Astrocyte of the hippocampus (primary cell): Measurements from ENCODE around the gene STK32A.

ENCODE experiments used
- DNase-seq: peaks from one replicate; pipeline ENCODE4 v3.0.0; 2011; ENCODE audit warnings: low read depth, low spot score

STK32A gene

DNA sequence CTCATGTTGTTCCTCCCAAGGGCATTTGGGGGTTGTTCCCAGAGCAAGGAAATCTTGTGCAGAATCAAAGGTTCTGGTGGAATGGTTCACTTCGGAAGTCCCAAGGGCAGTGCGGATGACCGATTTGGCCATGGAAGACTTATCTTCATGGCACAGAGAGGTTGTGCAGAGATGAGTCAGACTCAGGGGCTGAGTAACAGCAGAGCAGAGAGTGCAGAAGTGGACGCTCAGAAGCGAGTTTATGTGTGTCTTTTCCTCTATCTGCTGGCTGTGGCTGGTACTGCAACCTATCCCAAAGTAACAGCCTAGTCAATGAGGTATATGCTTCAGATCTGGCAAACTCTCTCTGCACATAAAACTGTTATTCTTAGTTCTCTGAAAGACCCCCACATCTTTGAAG is 157.0 kb downstream of the STK32A start:
- DNase-seq, result peak; percentile 80

DNA sequence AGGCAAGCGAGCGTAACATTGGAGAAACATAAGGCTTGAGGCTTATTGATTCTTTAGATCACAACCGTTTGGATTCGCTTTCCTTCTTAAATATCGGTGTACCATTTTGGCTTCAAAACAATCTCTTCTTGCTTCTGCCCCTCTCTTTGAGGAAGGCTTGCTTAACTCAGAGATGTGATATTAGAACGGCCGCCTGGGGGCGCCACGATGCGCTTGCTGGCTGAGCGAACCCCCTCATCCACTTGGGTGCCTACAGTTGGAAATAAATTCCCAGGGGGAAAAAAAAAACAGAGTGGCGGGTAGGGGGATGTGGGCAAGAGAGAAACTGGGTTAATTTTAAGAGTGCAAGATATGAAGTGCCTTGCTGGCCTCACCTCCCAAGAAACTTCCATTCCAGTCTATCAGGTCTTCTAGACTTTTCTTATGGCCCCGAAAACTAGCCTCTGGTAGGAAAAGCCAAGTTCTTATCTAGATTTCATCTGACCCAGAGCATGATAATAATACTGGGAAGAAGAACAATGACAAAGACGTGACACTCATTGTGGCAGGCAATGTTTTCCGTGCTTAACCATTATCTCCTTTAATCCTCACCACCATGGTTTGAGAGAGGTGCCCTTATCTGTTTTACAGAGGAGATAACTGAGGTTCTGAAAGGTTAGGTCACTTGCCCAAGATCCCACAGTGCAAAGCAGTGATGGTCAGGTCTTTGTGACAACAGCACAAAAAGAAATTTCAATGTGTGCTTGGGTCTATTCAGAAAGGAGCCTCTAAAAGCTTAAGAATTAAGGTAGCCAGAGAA is 159.2 kb downstream of the STK32A start:
- peak; percentile 27 for DNase-seq

DNA sequence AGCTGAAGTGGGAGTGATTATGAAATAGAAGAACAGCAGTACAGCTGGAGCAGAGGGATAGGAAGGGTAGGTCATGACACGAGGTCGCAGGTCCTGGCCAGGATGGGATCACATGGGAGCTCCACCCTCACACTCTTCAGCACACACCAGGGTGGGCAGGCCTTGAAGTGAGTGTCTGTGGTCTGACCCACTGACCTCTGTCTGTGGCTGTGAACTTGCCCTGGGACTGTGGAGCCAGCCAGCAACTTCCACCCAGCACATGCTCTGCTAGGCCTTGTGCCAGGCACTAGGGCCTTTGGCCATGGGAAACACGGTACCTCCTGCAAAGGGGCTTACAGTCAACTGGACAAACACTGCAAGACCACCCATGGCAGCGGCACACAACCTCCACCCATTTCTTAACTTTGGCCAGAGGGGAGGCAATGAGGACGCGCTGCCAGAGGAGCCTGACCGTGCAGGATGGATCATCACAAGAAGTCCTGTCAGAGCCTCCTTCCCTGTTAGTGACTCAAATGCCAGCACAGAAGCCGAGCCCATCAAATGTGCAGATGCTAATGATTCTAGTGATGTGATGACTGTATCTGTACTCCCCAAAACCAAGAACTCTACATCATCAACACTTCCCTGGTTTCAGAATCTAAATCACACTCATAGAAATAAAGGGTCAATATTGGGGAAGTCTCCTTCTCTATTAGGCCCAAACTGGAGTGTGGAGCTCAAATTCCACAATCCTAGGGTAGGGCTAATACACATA is 161.4 kb downstream of the STK32A start:
- DNase-seq, result no peak

GRCh38 chr5:147397616-147398015 is 162.8 kb downstream of the STK32A start:
- DNase-seq, result no peak

DNA sequence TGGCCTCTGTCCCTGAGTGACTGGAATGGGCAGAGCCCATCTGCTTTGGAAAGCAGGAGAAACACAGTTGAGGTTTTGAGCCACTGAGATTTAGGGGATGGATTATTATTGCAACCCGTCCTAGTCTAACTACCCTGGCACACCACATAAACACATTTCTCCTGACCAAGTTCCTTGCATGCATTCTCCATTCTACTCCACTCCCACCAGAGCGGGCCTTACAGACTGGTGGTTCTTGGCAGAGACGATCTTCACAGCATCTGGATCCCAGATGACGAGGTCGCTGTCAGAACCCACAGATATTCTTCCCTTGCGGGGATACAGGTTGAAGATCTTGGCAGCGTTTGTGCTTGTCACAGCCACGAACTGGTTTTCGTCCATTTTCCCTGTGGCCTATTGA is 164.0 kb downstream of the STK32A start:
- DNase-seq, result no peak

DNA sequence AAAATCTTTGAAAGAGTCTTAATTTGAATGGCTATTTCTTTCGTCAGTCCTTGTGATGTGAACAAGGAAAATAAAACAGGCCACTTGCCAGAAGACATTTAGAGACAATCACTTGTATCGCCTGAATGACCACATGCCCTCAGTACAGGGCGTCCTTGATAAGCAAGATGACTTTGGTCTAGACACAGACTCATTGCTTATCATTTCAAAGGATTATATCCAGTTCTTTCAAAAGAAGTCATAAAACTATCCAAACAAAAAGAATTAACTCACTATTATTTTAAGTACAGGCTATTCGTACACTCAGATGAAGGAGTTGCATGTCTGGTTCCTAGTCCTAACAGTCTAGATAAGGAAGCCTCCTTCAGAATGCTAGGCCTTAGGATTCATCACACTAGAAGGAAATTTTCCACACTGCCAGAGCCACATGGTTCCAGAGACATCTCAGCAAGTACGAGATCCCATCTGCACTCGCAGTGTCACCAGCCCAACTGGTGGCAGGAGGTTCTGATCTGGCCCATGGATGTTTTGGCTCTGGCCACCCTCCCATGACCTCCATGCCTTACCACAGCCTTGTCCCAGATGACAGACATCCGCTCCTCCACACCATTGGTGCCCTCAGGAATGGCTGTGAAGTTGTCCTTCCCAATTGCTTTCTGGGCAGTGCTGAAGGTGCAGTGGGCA is 165.4 kb downstream of the STK32A start:
- peak; percentile 5 for DNase-seq

GRCh38 chr5:147400881-147401280 is 166.1 kb downstream of the STK32A start:
- no peak for DNase-seq

DNA sequence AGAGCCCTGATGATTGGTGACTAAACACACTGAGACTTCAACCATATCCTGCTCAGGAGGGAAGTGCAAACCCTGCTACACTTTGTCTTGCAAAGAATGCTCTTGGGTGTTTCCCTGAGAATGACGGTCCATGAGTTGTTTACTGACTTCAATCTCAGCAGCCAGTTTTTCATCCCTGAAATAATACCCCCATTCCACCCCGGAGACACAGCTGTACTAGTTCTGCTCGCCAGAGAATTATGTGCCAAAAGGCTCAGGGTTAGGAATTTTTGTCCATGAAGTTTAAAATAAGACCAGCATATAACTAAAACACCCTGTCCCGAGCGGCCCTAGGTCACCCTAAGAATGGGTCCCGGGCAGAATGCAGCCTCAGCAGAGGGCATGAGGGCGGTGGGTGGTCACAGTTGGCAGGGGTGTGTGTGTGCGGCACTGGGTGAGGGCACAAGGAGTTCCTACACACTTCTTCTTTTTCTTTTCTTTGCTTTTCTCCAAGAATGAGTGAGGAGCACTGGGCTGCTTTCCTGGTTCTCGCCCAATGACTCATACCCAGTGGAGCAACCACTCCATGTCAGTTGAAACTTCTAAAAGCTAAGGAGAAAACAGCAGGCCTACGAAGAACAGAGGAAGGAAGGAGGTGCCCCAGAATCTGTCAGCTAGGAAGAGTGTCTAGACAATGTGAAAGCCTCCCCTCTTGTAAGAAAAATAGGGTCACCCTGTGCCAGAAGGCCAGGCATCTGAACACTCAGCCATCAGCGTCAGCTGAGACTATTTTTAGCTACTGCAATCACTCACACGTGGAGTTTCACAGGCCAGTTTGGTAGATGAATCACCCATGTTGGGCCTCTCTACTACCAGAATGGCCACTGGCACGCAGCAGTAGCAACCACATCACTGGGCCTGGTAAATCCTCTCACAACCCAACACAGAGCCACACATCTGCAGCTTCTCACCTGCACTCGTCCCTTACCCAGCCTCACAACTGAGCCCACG is 169.1 kb downstream of the STK32A start:
- peak; percentile 97 for DNase-seq

DNA sequence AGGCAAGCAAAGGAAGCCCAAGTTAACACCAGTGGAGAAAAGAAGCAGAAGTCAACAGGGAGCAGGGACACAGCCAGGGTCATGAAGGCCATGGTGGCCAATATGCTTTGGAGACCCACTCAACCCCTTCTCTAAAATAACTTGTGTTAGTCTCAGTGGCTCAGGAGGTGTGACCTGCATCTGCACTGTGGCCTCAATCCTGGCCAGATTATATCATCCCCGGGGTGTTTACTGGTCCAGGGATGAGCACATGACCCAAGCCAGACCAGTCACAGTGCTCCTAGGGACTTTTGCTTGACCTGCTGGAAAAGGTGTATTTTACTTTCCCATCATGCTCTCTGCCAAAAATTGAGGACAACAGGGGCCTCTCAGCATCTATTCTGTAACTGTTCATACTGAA is 169.9 kb downstream of the STK32A start:
- no peak for DNase-seq

GRCh38 chr5:147406636-147407035 is 171.8 kb downstream of the STK32A start:
- DNase-seq, result no peak

GRCh38 chr5:147407094-147407681 is 172.4 kb downstream of the STK32A start:
- DNase-seq, result peak; percentile 91

DNA sequence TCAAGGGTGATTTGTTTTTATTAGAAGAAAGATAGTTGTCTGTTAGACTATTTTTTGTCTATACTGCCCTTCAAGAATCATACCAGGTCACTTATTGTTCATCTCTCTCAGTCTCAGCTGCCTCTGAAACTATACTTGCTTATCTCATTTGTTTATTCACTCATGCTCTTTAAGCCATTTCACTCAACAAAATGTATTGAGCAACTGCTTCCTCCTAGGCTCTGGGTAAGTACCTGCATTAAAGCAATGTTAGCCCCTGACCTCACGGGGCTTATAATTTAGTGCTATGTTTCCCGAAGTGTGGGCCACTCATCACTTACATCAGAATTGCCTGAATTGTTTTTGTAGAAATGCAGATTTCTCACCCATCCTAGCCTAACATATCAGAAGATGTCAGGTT is 174.2 kb downstream of the STK32A start:
- DNase-seq, result no peak

DNA sequence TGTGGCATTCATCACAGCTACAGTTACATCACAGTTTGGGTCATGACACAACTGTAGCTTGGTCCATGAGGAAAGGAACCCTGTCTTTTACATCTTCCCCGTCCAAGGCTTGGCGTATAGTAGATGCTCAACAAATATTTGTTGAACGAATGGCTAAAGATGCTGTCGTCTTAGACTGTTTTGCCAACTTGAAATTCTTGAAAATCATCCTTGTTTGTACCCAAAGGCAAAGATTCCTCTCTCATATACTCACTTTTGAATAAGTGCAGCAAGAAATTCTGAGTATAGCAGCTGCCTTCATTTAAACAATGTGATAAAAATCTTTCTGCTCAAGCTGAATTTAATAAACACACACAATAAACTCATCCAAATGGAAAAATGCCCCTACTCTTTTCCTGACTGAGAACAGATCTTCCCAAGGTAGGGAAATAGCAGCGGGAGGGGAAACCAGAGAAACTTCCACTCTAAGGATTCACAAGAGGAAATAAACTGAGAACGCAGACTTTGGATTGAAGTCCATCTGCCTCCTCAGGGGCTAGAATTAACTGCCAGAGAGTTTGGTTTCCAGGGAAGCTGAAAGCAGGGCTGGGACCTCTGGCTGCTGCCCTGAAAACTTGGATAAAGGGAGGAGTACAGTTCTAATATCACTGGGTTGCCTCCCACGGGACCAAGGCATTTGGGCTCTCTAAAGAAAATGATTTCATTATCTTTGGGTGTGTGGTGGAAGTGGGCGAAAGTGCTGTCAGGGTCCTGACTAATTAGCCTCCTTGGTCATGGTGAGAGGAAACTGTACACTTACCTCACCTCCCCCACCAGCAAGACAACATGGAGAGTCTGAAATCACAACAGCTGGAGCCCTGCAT is 175.9 kb downstream of the STK32A start:
- no peak for DNase-seq

GRCh38 chr5:147411359-147412319 is 176.8 kb downstream of the STK32A start:
- DNase-seq, result peak; percentile 58

- DNase-seq, result no peak
These were observed 177.7 kb downstream of the STK32A start for GRCh38 chr5:147412561-147412960.

- peak; percentile 65 for DNase-seq
These were observed 178.4 kb downstream of the STK32A start for GRCh38 chr5:147413266-147413665.

- DNase-seq, result no peak
These were observed 180.8 kb downstream of the STK32A start for GRCh38 chr5:147415651-147416050.

- peak; percentile 94 for DNase-seq
These were observed 182.4 kb downstream of the STK32A start for GRCh38 chr5:147417135-147417813.
